Gastroesophageal sphincter (tissue), 3 donors: ENCODE data around the gene RBM46.

ENCODE experiments used
- POLR2A ChIP-seq, 2 donors: fragments of 450-650 bp; IDR thresholded peaks; one replicate each; pipeline ENCODE4 v1.6.1; 2017; ENCODE audit warnings: antibody characterized with exemption in 2 of 2, mild to moderate bottlenecking in 2 of 2, moderate library complexity in 1 of 2
- TF ChIP-seq, protein P1 (sequence below), 4 experiments: fragments of 200-600 bp in 2 of 4; fragments of 450-650 bp in 2 of 4; sonication (generic) in 1 of 4; IDR thresholded peaks; one replicate each; pipeline ENCODE4 v1.5.1; 2017 to 2019; ENCODE audit warnings: antibody characterized with exemption in 4 of 4, mild to moderate bottlenecking in 2 of 4, moderate library complexity in 2 of 4

DNA sequence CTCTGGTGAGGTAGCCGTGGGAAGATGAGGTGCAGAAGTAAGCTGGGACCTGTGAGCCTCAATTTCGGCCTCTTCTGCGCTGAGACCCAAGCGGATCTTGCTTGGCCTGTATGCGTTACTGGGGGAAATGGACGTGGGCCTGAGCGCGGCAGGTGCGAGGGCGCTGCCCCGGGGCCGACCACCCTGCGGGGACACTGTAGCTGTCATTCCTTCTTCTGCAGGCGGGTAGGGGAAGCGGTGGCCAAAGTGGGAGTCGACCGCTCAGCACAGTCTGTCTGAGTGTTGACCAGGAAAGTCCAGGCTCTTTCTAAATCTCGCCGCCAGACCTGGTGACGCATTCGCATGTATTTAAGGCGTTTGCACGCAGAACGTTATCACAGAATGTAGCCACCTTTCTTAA lies 40.6 kb upstream of the RBM46 start:
- TF ChIP-seq, protein P1, sequence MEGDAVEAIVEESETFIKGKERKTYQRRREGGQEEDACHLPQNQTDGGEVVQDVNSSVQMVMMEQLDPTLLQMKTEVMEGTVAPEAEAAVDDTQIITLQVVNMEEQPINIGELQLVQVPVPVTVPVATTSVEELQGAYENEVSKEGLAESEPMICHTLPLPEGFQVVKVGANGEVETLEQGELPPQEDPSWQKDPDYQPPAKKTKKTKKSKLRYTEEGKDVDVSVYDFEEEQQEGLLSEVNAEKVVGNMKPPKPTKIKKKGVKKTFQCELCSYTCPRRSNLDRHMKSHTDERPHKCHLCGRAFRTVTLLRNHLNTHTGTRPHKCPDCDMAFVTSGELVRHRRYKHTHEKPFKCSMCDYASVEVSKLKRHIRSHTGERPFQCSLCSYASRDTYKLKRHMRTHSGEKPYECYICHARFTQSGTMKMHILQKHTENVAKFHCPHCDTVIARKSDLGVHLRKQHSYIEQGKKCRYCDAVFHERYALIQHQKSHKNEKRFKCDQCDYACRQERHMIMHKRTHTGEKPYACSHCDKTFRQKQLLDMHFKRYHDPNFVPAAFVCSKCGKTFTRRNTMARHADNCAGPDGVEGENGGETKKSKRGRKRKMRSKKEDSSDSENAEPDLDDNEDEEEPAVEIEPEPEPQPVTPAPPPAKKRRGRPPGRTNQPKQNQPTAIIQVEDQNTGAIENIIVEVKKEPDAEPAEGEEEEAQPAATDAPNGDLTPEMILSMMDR (IDR thresholded peaks at IDR 0.05) = no peak
- TF ChIP-seq POLR2A (IDR thresholded peaks at IDR 0.05) = no peak
